Activated CD8-positive, alpha-beta T cell treated with anti-CD3 and anti-CD28 coated beads, Interleukin-2, amount 10 ng/mL, durations not matched to agents 7 days and 5 days (primary cell): Measurements from ENCODE around the gene COMMD1. TPM values are rescaled to one million over a fixed set of nuclear protein-coding genes. Genes with fewer than 3 reads are reported as not detected.
A peak's percentile ranks its signal among the peaks of the same experiment; 100 is the strongest.
"Not testable (repeated sequence)": the region's sequence is repeated elsewhere in the genome, so short reads cannot be mapped to it uniquely, and the experiment has no call there.

Experiments
- ATAC-seq: fragments of 150-1000 bp; cut with Tn5 transposase; one replicate; pipeline ENCODE4 v1.10.0; 2021; ENCODE audit warnings: moderate library complexity
- CTCF ChIA-PET: fragments of 350-600 bp; sonication (Branson Sonifier 250); formaldehyde crosslinking; loops from one replicate; lab custom pipeline; 2021; ENCODE audit warnings: antibody characterized with exemption; lab: Charles Lee
- POLR2A ChIA-PET: fragments of 350-600 bp; sonication (Branson Sonifier 250); formaldehyde crosslinking; loops from one replicate; lab custom pipeline; 2021; ENCODE audit warnings: antibody characterized with exemption; lab: Charles Lee
- DNase-seq: peaks from one replicate; pipeline ENCODE4 v3.0.0-alpha.2; 2020
- H3K27ac Mint-ChIP-seq: one replicate; pipeline ENCODE4 v1.8.0; 2021; ENCODE audit warnings: mild to moderate bottlenecking, mixed read lengths
- H3K27me3 Mint-ChIP-seq: one replicate; pipeline ENCODE4 v1.8.0; 2021; ENCODE audit warnings: low read depth, mixed read lengths
- H3K36me3 Mint-ChIP-seq: one replicate; pipeline ENCODE4 v1.8.0; 2021; ENCODE audit warnings: low read depth, mixed read lengths
- H3K4me1 Mint-ChIP-seq: one replicate; pipeline ENCODE4 v1.8.0; 2021; ENCODE audit warnings: low read depth, mixed read lengths
- H3K4me3 Mint-ChIP-seq: one replicate; pipeline ENCODE4 v1.8.0; 2021; ENCODE audit warnings: mild to moderate bottlenecking, mixed read lengths
- H3K9me3 Mint-ChIP-seq: one replicate; pipeline ENCODE4 v1.8.0; 2022; ENCODE audit warnings: mixed read lengths; ENCODE audit not compliant: insufficient read depth
- total RNA-seq, 2 experiments: library from RNA; stranded (reverse); gene quantifications; one replicate each; pipeline ENCODE4 v1.2.3, GENCODE V29; 2021

The COMMD1 gene
- total RNA-seq = 10 to 100 TPM; 29.3 to 30.5 TPM

DNA sequence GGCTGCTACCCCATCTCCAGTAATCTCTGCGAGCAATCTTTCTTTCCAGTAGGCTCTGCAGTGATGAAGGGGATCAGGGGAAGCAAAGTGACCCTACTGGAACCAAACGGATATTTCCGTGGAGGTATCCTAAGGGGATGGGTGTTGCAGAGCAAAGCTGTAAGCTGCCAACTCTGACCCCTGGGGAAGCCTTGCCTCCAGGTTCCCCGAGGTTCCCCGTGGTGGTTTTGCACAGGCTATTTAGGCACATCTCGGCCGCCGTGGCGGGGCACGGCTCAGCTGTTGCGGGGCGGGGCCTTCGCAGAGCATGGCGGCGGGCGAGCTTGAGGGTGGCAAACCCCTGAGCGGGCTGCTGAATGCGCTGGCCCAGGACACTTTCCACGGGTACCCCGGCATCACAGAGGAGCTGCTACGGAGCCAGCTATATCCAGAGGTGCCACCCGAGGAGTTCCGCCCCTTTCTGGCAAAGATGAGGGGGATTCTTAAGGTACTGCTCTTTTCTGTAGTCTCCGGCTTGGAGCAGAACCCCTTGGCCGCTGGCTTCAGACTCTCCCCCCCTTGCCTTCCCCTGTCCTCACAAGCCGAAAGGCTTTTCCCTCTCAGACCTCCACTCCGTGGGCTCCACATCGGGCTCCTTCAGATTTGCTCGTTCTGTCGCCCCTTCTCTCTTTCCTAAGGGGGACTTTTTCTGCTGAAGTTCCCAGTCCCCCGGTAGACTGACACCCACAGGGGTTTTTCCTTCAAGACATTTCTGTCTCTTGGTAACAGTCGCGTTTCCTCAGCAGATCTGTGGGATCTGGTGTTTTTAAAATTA lies at the start of gene COMMD1:
COMMD1 (plus strand) TSS at position 303 of the 814 bp plus-strand sequence; CDS start at position 308, 5 bp downstream.
- CTCF ChIA-PET = interaction anchor here (1.0 to 1.4 kb wide), 4 partner anchors 9 to 508 kb away, joined by 3 read pairs; no protein-coding TSS in a partner anchor
- peak within 1 kb of the TSS; percentile 96 for H3K4me3 Mint-ChIP-seq

DNA sequence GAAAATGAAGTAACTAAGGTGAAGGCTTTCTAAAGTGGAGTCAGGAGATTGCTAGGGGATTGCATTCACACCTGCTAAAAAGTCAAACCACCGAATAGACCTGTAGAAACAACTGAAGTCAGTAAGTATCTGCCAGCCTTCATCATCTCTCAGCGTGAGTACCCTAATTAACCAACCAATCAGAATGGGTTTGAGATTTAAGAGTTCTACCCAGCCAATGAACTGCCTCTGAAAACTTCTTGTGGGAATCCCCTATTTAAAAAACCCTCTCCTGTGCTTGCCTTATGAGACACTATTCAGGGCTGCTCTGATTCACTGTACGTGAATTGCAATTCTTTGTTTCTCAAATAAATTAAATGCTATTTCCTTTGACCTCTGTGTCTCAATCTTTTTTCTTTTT lies 48.2 kb upstream of the COMMD1 start:
- peaks cover 9% of the 10 kb centered on the region for H3K36me3 Mint-ChIP-seq
- ATAC-seq (no peak), DNase-seq (no peak)
- no peaks in the 10 kb centered on the region for H3K9me3 Mint-ChIP-seq
- POLR2A ChIA-PET = no interaction called here
- H3K27me3 Mint-ChIP-seq = no peaks in the 10 kb centered on the region
- H3K4me3 Mint-ChIP-seq = no peak overlapping the region
- CTCF ChIA-PET = no interaction called here
- peaks cover 17% of the 10 kb centered on the region for H3K4me1 Mint-ChIP-seq
- H3K27ac Mint-ChIP-seq = no peak overlapping the region

More for the DNA sequence above, at the start of gene COMMD1:
- Mint-ChIP-seq H3K27ac (peak within 1 kb of the TSS; percentile 78), H3K4me1 (peaks cover 22% of the 10 kb centered on the region), H3K36me3 (no peaks in the 10 kb centered on the region), H3K27me3 (no peaks in the 10 kb centered on the region), H3K9me3 (no peaks in the 10 kb centered on the region)
- DNase-seq (peak; percentile 88), ATAC-seq (peak; percentile 100)
- POLR2A ChIA-PET = interaction anchor here (0.6 kb wide), 1 partner anchor 1633 kb away, joined by 3 read pairs; no protein-coding TSS in a partner anchor

DNA sequence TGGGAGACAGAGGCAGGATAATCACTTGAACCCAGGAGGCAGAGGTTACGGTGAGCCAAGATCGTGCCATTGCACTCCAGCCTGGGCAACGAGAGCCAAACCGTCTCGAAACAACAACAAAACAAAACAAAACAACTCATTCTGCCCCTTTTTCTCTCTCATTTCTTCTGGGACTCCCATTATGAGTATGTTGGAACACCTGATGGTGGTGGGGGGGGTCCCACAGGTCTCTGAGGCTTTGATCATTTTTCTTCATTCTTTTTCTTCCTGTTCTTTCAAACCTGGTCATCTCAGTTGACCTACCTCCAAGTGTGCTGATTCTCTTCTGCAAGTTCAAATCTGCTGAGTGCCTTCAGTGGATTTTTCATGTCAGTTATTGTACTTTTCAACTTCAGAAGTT lies 43.4 kb upstream of the COMMD1 start:
- POLR2A ChIA-PET = no interaction called here
- CTCF ChIA-PET = no interaction called here
- DNase-seq (no peak), ATAC-seq (no peak)
- Mint-ChIP-seq H3K4me3 (no peak overlapping the region), H3K27me3 (no peaks in the 10 kb centered on the region), H3K27ac (no peak overlapping the region), H3K9me3 (no peaks in the 10 kb centered on the region), H3K36me3 (peaks cover 45% of the 10 kb centered on the region), H3K4me1 (no peaks in the 10 kb centered on the region)

DNA sequence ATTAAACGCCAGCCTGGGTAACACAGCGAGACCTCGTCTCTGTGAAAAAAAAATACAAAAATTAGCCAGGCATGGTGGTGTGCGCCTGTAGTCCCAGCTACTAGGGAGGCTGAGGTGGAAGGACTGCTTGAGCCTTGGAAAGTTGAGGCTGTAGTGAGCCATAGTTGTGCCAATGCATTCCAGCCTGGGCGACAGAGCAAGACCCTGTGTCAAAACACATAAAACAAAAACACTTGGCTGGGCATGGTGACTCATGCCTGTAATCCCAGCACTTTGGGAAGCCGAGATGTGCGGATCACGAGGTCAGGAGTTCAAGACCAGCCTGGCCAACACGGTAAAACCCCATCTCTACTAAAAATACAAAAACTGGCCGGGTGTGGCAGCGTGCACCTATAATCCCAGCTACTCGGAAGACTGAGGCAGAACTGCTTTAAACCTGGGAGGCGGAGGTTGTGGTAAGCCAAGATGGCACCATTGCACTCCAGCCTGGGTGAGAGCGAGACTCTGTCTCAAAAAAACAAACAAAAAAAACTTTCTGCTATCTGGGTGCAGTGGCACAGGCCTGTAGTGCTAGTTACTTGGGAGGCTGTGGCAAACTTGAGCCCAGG lies 38.9 kb upstream of the COMMD1 start:
- POLR2A ChIA-PET, H3K4me3 Mint-ChIP-seq: not testable (repeated sequence)

DNA sequence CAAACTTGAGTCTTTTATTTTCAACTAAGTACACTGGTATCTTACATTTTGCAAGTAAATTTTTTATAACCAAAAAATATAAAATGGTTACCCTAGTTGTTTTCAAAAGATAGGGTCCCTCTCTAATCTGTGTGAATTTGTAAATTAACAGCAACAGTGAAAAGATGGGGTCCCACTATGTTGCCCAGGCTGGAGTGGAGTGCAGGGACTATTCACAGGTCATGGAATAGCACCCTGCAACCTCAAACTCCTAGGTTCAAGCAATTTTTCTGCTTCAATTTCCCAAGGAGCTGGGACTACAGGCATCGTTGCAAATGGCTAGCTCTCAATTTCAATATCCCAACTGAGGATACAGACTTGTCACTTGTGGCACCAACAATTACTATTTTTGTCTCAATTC lies 29.1 kb upstream of the COMMD1 start:
- Mint-ChIP-seq H3K9me3 (no peaks in the 10 kb centered on the region), H3K36me3 (peaks cover 61% of the 10 kb centered on the region), H3K4me3 (no peak overlapping the region), H3K4me1 (no peaks in the 10 kb centered on the region), H3K27ac (no peak overlapping the region), H3K27me3 (no peaks in the 10 kb centered on the region)
- CTCF ChIA-PET = no interaction called here
- DNase-seq = no peak
- no peak for ATAC-seq
- POLR2A ChIA-PET = no interaction called here

More for the DNA sequence above, 38.9 kb upstream of the COMMD1 start:
- H3K27me3 Mint-ChIP-seq, H3K27ac Mint-ChIP-seq, H3K9me3 Mint-ChIP-seq, DNase-seq, H3K4me1 Mint-ChIP-seq, ATAC-seq: not testable (repeated sequence)
- H3K36me3 Mint-ChIP-seq = peaks cover 72% of the 10 kb centered on the region
- CTCF ChIA-PET = interaction anchor here (0.9 to 1.8 kb wide), 3 partner anchors 13 to 31 kb away, joined by 3 to 6 read pairs (median 3); partner anchors contain the start of gene FAM161A

DNA sequence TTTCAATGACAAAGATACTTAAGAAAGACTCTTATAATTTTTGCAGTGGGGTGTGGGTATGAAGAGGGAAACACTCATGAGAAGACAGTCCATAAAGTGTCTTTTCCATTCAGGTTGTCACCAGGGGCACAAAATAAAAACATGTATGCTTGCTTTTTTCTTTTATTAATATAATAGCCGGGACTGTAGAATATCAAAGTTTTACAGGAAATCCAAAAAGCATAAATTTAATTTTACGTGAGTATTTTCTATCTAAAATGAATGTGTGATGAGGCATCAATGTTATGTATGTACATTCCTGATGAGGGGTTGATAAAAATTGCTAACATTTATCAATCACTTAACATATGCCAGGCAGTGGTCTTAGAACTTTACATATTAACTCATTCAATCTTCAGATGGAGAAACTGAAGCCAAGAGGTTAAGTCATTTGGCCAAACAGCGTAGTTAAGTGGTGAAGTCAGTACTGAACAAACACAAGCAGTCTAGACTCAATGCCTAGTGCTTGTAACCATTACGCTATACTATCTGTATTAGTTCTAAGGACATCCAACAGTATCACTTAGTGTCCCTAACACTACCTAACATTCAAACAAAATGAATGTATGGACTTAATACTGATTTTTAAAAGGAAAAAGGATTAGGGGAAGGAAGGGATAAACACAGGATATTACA lies 27.8 kb upstream of the COMMD1 start:
- Mint-ChIP-seq H3K27ac (no peak overlapping the region), H3K27me3 (no peaks in the 10 kb centered on the region), H3K36me3 (peaks cover 60% of the 10 kb centered on the region), H3K4me1 (no peaks in the 10 kb centered on the region), H3K4me3 (no peak overlapping the region), H3K9me3 (no peaks in the 10 kb centered on the region)
- ATAC-seq (no peak), DNase-seq (no peak)
- CTCF ChIA-PET = no interaction called here
- POLR2A ChIA-PET = no interaction called here

DNA sequence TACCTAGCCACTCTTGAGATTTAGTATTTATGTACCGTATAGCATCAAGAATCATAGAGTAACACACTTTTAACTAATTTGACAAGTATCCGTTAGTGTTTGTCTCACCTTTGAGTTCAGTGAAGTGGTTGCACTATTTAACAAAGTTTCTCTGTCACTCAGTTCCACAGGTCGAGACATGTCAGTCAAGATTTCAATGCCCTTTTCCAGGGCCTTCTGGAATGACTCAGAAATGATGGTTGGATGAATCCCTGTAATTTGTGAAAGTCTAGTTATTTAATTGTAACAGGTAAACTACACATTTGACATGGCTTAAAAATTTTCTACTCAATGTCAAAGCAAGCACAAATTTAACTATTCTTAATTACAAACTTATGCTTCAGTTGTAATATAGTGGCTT lies 26.7 kb upstream of the COMMD1 start:
- H3K27ac Mint-ChIP-seq = no peak overlapping the region

DNA sequence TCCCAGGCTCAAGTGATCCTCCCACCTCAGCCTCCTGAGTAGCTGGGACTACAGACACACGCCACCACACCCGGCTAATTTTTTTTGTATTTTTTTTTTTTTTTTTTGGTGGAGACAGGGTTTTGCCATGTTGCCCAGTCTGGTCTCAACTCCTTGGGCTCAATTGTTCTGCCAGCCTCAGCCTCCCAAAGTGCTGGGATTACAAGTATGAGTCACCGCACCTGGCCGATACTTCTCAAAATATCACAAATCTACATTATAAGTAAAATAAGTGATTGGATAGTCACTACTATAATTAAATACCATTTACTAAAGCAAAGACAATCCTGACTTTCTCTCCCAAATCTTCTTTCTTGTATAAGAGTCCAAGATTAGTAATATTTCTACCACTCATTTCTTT lies 26.1 kb upstream of the COMMD1 start:
- CTCF ChIA-PET, H3K27ac Mint-ChIP-seq, ATAC-seq, DNase-seq, POLR2A ChIA-PET, H3K4me3 Mint-ChIP-seq, H3K9me3 Mint-ChIP-seq, H3K4me1 Mint-ChIP-seq, H3K27me3 Mint-ChIP-seq: not testable (repeated sequence)
- peaks cover 61% of the 10 kb centered on the region for H3K36me3 Mint-ChIP-seq

More for the DNA sequence above, 26.7 kb upstream of the COMMD1 start:
- Mint-ChIP-seq H3K9me3 (no peaks in the 10 kb centered on the region), H3K4me1 (no peaks in the 10 kb centered on the region), H3K36me3 (peaks cover 63% of the 10 kb centered on the region), H3K4me3 (no peak overlapping the region), H3K27me3 (no peaks in the 10 kb centered on the region)
- no peak for ATAC-seq
- ChIA-PET CTCF (no interaction called here), POLR2A (no interaction called here)
- DNase-seq = no peak

DNA sequence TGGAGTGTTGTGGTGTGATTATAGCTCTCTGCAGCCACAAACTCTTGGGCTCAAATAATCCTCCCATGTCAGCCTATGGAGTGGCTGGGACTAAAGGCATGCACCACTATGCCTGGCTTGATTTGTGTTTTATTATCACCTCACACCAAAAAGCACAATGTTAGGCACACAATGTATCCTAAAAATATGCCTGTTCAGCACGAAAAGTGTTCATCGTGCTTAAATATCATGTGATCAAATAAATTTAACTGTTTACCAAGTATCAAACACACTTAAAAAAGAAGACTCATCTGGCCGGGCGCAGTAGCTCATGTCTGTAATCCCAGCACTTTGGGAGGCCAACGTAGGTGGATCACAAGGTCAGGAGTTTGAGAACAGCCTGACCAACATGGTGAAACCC lies 22.6 kb upstream of the COMMD1 start:
- no peak overlapping the region for H3K27ac Mint-ChIP-seq
- no peak overlapping the region for H3K4me3 Mint-ChIP-seq
- POLR2A ChIA-PET = interaction anchor here (0.6 kb wide), 1 partner anchor 12 kb away, joined by 3 read pairs; no protein-coding TSS in a partner anchor
- no peaks in the 10 kb centered on the region for H3K9me3 Mint-ChIP-seq
- H3K27me3 Mint-ChIP-seq = no peaks in the 10 kb centered on the region
- H3K36me3 Mint-ChIP-seq = peaks cover 61% of the 10 kb centered on the region
- CTCF ChIA-PET = no interaction called here
- DNase-seq (no peak), ATAC-seq (no peak)
- peaks cover 25% of the 10 kb centered on the region for H3K4me1 Mint-ChIP-seq

DNA sequence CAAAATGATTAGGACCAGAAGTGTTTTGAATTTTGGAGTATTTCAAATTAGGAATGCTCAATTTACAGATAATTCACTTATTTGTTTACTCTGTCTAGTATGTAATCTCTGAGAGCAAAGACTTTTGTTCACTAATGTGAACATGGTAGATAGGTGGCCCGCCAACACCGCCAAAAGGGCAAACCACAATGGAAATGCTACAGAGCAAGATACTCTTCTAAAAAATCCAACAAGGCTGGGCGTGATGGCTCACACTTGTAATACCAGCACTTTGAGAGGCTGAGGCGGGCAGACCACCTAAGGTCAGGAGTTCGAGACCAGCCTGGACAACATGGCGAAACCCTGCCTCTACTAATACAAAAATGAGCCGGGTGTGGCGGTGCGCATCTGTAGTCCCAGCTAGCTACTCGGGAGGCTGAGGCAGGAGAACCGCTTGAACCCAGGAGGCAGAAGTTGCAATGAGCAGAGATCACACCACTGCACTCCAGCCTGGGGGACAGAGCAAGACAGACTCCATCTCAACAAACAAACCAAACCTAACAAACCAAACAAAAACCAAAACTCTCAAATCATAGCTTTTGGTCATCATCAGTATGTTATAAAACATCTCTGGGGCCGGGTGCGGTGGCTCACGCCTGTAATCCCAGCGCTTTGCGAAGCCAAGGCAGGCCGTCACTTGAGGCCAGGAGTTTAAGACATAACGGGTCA lies 19.4 kb upstream of the COMMD1 start:
- peaks cover 30% of the 10 kb centered on the region for H3K4me1 Mint-ChIP-seq
- peak overlapping the region; percentile 97 for H3K4me3 Mint-ChIP-seq
- no peaks in the 10 kb centered on the region for H3K9me3 Mint-ChIP-seq
- no peak for ATAC-seq
- peak overlapping the region; percentile 49 for H3K27ac Mint-ChIP-seq
- ChIA-PET CTCF (interaction anchor here (1.7 kb wide), 1 partner anchor 19 kb away, joined by 6 read pairs; no protein-coding TSS in a partner anchor), POLR2A (interaction anchor here (0.7 kb wide), 1 partner anchor 215 kb away, joined by 3 read pairs; no protein-coding TSS in a partner anchor)
- H3K27me3 Mint-ChIP-seq = no peaks in the 10 kb centered on the region
- no peak for DNase-seq
- peaks cover 44% of the 10 kb centered on the region for H3K36me3 Mint-ChIP-seq

DNA sequence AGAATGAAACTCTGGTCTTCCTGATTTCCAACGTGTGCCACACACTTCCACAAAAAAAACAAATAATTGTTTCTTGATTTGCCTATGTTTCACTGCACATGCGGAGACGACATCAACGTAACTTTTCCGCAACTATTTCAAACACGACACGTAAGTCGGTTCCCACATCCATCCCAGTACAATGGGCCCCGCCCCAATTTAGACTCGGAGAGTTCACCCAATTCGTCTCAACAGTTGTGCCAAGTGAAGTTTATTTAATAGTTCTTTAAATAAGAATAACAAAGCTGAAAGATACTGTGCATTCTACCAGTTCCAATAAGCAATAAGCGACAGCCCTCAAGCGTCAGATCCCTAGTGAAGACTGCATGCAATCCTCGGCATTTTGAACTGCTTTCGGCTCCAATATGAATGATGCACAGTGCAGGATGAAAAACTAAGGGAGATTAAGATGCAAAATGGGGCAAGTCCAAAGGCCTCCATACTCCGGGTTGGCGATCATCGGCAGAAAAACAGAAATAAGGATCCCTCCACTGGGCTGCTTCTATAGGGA lies 17.7 kb upstream of the COMMD1 start:
- Mint-ChIP-seq H3K4me1 (peaks cover 30% of the 10 kb centered on the region), H3K27ac (peak overlapping the region; percentile 99), H3K36me3 (peaks cover 36% of the 10 kb centered on the region), H3K27me3 (no peaks in the 10 kb centered on the region), H3K9me3 (no peaks in the 10 kb centered on the region), H3K4me3 (peak overlapping the region; percentile 97)
- DNase-seq (peak; percentile 36), ATAC-seq (no peak)
- POLR2A ChIA-PET = interaction anchor here (0.6 to 1.0 kb wide), 2 partner anchors 16 to 213 kb away, joined by 3 read pairs; no protein-coding TSS in a partner anchor
- CTCF ChIA-PET = interaction anchor here (1.0 to 1.7 kb wide), 2 partner anchors 11 to 20 kb away, joined by 3 to 6 read pairs; no protein-coding TSS in a partner anchor
